ENCODE data around the gene HYI.
"Not testable (repeated sequence)": the region's sequence is repeated elsewhere in the genome, so short reads cannot be mapped to it uniquely, and the experiment has no call there.

GRCh38 chr1:43501806-43502205 is 48.1 kb upstream of the HYI start:
- TF ChIP-seq, protein P1, sequence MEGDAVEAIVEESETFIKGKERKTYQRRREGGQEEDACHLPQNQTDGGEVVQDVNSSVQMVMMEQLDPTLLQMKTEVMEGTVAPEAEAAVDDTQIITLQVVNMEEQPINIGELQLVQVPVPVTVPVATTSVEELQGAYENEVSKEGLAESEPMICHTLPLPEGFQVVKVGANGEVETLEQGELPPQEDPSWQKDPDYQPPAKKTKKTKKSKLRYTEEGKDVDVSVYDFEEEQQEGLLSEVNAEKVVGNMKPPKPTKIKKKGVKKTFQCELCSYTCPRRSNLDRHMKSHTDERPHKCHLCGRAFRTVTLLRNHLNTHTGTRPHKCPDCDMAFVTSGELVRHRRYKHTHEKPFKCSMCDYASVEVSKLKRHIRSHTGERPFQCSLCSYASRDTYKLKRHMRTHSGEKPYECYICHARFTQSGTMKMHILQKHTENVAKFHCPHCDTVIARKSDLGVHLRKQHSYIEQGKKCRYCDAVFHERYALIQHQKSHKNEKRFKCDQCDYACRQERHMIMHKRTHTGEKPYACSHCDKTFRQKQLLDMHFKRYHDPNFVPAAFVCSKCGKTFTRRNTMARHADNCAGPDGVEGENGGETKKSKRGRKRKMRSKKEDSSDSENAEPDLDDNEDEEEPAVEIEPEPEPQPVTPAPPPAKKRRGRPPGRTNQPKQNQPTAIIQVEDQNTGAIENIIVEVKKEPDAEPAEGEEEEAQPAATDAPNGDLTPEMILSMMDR (conservative IDR thresholded peaks at IDR 0.05) = not testable (repeated sequence)
- TF ChIP-seq ZFX (IDR thresholded peaks at IDR 0.05) = not testable (repeated sequence)
